Measurements from ENCODE around the gene TBX19.

Gene TBX19

GRCh38 chr1:168316142-168316541, 35.5 kb downstream of the TBX19 start:
- TF ChIP-seq CTCF (IDR thresholded peaks at IDR 0.05; ENCODE audit: control insufficient read depth, insufficient read depth, low read depth, low read length, missing control alignments) = no peak
- no peak overlapping the region for H3K4me3 ChIP-seq (ENCODE audit: control insufficient read depth, low read depth, low read length)
- DNase-seq (ENCODE audit: low read depth) = no peak

GRCh38 chr1:168317309-168317708, 36.6 kb downstream of the TBX19 start:
- DNase-seq (ENCODE audit: low read depth) = no peak
- TF ChIP-seq CTCF (IDR thresholded peaks at IDR 0.05; ENCODE audit: control insufficient read depth, insufficient read depth, low read depth, low read length, missing control alignments) = no peak
- H3K4me3 ChIP-seq (ENCODE audit: control insufficient read depth, low read depth, low read length) = no peak overlapping the region

- no peak for TF ChIP-seq CTCF (IDR thresholded peaks at IDR 0.05; ENCODE audit: control insufficient read depth, insufficient read depth, low read depth, low read length, missing control alignments)
- no peak for DNase-seq (ENCODE audit: low read depth)
- H3K4me3 ChIP-seq (ENCODE audit: control insufficient read depth, low read depth, low read length) = no peak overlapping the region
Measured at GRCh38 chr1:168319691-168320090, 39.0 kb downstream of the TBX19 start.

GRCh38 chr1:168320149-168320548, 39.5 kb downstream of the TBX19 start:
- no peak for DNase-seq (ENCODE audit: low read depth)
- TF ChIP-seq CTCF (IDR thresholded peaks at IDR 0.05; ENCODE audit: control insufficient read depth, insufficient read depth, low read depth, low read length, missing control alignments) = no peak
- no peak overlapping the region for H3K4me3 ChIP-seq (ENCODE audit: control insufficient read depth, low read depth, low read length)

GRCh38 chr1:168320800-168321450, 40.2 kb downstream of the TBX19 start:
- no peak overlapping the region for H3K4me3 ChIP-seq (ENCODE audit: control insufficient read depth, low read depth, low read length)
- TF ChIP-seq CTCF (IDR thresholded peaks at IDR 0.05; ENCODE audit: control insufficient read depth, insufficient read depth, low read depth, low read length, missing control alignments) = no peak
- no peak for DNase-seq (ENCODE audit: low read depth)

- peak; percentile 63 for TF ChIP-seq CTCF (IDR thresholded peaks at IDR 0.05; ENCODE audit: control insufficient read depth, insufficient read depth, low read depth, low read length, missing control alignments)
- DNase-seq (ENCODE audit: low read depth) = no peak
- no peak overlapping the region for H3K4me3 ChIP-seq (ENCODE audit: control insufficient read depth, low read depth, low read length)
Measured at GRCh38 chr1:168321945-168322344, 41.3 kb downstream of the TBX19 start.
